Activated effector memory CD4-positive, alpha-beta T cell treated with anti-CD3 and anti-CD28 coated beads, Interleukin-2, amount 50 U/mL, for 16 hours (primary cell): ENCODE results near the gene FNIP2.
"Not testable (repeated sequence)": the region's sequence is repeated elsewhere in the genome, so short reads cannot be mapped to it uniquely, and the experiment has no call there.

Experiments used
- DNase-seq: peaks from one replicate; pipeline ENCODE4 v3.0.0-alpha.2; 2020

Gene FNIP2

DNA sequence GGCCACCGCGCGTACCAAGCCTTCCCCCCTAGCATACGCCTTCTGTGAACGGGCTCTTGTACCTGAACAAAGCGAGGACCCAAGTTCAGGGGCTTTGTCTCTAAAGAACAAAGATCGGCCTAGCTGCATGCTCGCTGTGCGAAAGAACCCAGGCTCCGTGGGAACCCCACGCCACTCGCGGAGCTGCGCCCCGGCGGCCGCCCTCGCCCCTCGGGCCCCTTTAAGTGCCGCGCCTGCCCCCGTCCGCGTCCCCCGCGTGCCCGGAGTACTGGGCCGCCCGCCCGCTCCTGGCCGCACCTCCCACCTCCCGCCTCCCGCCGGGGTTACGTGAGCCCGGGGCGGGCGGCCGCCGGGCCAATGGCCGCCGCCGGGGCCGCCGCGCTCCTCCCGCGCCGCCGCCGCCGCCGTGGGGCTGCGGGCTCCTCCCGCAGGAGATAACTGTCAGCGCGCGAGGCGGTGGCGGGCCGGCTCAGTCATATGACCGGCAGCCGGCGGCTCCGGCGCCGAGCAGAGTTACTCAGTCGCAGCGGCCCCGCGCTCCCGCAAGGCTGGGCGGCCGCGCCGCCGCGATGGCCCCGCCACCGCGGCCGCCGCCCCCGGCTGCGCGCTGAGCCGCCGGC lies at the start of gene FNIP2:
FNIP2 (plus strand) TSS at position 472 of the 620 bp plus-strand sequence. CDS start 187 bp downstream, outside the sequence.
- peak; percentile 90 for DNase-seq

DNA sequence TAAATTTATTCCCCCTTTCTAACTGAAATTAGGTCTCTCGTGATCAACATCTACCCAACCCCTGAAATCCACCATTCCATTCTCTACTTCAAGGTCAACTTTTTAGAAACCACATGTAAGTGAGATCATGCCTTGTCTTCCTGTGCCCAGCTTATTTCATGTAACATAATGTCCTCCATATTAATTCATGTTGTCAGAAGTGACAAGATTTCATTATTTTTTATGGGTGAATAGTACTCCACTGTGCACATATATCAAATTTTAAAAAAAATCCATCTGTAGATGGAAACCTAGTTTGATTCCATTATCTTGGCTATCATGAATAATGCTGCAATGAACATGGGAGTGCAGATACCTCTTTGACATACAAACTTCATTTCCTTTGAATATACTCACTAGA lies 47.1 kb upstream of the FNIP2 start:
- no peak for DNase-seq

DNA sequence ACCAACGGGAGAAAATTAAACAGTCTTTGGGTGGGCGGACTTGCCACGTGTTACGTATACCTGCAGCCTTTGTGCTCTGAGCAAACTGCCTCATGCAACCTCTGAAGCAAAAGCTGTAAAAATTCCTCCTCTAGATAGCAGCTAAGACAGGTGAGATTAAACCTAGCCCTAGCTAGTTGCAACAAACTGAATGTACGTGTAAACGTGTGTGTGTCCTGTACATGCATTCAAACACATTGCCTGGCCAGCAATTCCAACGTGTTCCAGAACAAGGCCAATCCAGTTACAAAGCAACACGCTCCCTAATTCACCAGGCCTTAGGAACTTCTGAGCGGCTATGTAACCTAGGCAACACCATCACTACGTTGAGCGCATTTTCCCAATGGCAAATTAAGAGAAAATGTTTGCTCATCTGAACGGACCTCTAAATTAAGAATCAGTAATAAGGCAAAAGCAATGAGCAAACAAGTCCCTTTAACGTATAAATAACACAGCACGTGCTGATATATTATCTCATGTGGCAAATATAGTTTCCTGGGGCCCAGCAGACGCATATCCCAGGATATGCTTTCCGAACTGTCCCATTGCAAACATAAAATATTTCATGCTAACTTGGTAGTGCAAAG lies 46.4 kb upstream of the FNIP2 start:
- no peak for DNase-seq

DNA sequence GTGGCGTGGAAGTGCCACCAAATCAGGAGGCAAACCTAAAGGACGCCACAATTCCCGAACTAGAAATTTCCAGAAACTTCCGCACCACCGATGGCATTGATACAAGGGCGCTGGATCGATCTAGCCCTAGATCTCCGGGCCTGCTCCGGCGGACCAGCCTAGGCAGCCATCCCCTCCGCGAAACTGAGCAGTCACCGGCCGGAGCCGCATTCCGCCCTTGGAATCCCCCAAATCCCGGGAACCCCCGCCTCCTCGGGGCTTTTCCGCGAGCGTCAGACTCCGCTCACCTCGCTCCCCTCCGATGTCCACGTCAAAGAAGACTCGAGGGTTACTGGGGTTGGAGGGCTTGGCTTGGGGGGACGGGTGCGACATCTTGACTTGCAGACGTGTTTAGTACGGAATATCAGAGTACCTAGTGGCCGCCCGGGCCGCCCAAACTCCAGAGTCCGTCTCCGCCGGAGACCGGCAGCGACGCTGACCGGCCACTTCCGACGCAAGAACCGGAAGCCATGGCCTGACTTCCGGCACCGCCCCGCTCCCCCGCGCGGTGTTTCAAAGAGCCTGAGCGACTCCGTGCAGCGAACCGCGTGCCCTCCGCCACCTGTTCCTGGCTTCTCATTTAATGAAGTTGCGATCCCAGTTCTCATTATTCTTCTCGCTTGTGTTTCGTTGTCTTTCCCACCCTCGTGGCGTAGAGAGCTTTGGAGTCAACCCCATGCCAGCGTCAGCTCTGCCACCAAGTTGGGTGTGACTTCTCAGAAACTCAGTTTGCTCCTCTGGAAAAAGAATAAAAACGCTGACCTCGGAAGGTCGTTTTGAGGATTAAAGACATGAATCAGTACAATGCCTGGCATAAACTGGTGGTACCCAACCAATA lies 45.7 kb upstream of the FNIP2 start, which contains the start of gene PPID:
PPID (minus strand) TSS at position 480 of the 877 bp plus-strand sequence; CDS start at position 372, 108 bp downstream.
- peak; percentile 94 for DNase-seq

DNA sequence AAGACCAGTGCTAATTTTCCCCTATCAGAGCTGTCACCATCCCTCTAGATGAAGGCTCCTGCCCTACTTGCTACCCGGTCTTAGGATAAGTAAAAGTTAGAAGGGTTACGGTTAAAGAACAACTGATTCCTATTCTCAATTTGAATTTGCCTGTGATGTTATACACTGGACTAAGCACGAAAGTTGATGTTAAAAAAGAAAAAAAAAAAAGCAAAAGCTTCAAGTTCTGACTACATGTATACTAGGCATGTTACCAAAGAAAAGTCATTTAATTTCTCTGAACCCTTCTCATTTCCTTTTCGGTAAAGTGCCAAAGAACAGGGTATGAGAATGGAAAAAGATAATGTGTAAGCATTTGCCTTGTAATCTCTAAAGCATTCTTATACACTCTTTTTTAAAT lies 44.2 kb upstream of the FNIP2 start:
- no peak for DNase-seq

DNA sequence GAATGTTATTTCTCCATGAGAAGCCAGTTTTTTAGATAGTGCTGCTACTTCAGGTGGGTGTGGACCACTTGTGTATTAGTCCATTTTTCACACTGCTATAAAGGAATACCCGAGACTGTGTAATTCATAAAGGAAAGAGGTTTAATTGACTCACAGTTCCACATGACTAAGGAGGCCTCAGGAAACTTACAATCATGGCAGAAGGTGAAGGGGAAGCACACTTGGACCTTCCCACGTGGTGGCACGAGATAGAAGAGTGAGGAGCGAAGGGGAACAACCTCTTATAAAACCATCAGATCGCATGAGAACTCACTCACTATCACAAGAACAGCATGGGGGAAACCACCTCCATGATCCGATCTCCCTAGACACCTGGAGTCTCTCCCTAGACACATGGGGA lies 42.2 kb upstream of the FNIP2 start:
- no peak for DNase-seq

DNA sequence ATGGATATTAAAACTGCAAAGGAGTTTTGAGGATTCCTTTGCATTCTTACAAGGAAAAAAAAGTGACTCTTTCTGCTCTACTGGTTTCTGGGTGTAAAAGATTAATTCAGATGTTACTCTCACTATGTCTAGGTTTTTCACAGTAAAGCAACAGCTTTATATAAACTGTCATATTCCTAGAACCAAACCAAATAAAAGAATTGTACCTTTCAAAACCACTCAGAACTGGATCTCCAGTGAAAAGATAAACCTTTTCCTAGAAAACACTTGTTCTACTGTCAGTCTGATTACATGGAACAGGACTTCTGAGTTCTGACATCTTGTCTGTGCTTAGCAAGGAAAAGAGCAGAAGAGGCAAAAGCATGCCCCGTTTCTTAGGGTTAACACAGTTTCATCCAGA lies 40.6 kb upstream of the FNIP2 start:
- DNase-seq, result no peak

DNA sequence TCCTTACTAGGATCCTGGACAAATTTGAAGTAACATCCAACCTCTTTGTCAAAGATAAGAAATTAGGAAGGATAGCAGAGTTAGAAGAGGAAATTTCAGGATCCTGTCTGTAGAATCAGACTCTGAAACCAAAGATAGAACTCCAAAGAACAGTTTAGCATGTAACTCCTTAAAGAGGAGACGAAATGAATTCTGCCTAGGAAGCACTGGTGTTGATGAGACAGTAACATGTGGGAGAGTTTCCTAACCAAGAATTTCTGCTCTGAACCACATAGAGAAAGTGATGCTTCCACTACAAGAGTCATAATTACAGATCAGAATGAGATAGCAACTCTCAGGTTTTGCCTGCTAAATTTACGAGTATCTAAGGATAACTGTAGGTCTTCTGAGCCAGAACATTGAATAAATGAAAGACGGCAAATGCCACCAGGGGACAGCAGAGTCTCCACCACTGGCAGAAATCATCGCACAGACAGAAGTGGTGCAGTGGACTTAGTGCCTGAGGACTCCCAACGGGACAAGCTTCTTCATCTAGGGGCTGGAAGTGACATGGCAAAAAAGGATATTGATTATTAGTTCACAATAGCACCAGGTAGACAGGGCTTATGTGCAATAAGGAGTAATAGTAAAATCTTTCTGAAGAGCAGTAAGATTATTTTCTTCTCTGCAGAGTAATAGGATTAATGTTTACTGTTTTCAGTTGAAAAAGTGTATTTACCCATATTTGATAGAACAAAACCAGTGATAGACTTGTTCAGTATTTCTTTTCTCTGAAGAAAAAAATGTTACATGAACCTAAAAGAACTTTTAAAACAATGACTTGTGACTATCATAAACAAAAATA lies 38.9 kb upstream of the FNIP2 start:
- DNase-seq, result peak; percentile 76

DNA sequence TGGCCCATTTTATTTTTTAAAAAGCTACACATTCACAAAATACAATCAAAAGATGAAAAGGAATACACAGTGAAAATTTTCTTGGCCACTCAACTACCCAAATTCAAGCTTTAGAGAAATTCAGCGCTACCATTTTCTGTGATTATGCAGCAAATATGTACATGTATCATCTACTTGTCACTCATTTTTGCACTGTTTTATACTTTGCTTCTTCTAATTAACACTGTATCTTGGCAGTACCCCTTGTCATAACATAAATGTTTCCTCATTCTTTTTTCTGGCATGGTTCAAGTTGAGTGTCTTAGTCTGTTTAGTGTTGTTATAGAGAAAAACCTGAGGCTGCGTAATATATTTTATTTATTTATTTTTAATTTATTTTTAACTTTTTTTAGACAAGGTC lies 30.0 kb upstream of the FNIP2 start:
- DNase-seq, result no peak

DNA sequence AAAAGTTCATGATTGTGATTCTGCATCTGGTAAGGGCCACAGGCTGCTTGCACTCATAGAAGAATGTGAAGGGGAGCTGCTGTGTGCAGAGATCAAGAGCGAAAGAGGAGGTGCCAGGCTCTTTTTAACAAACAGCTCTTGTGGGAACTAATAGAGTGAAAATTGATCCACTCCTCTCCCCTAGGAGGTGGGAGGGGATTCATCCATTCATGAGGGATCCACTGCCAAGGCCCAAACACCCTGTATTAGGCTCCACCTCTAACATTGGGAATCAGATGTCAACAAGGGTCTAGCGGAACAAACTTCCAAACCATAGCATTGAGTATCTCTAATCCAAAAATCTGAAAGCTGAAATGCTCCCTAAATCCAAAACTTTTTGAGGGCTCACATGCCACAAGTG lies 29.2 kb upstream of the FNIP2 start:
- DNase-seq, result no peak

DNA sequence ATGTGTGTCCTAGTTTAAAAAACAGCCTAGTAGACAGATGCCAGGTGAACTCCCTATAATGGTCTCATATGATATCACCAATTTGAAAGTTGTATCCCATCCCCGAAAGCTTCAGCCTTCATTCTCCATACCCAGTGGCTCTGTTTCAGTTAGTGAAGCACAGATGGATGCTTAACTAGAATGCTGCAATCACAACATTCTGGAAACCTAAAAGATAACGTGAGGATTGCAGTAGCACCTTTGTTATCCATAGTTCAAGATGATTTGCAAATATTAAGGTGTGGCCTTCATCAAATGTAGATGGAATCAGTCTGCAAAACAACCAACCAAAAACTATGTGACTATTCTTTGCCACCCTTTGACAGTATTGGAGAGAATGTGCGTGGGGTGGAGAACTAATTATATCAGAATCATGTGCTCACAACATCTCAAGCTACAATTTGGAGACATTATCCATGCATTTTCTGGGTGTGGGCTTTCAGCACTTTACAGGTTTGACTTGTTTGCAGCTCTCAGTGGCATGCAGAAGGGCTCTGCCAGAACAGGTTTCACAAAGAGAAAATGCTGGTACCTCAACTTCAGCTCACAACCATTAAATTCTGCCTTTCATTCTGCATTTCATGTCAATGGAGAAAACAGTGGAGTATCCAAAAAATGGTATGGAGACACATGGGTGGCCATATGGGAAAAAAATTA lies 27.4 kb upstream of the FNIP2 start:
- DNase-seq, result no peak

DNA sequence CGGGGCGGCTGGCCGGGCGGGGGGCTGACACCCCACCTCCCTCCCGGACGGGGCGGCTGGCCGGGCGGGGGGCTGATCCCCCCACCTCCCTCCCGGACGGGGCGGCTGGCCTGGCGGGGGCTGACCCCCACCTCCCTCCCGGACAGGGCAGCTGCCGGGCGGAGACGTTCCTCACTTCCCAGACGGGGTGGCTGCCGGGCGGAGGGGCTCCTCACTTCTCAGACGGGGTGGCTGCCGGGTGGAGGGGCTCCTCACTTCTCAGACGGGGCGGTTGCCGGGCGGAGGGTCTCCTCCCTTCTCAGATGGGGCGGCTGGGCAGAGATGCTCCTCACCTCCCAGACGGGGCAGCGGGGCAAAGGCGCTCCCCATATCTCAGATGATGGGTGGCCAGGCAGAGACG lies 22.3 kb upstream of the FNIP2 start:
- DNase-seq, result not testable (repeated sequence)

DNA sequence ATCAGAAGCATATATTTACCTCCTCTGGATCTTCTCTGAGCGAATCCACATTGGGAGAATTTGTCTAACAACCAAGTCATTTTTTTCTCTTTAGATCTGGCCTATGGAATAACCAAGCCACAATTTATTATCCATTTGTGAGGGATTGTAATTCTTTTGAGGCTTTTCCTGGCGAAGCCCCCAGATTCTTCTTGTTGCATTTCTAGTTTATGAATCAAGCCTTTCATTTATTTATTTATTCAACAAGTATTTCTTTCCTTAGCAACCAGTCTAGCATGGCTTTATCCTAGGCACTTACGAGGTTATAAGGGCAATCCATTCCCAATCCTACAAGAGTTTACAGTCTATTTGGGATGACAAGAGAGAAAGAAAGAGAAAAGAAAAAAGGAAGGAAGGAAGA lies 18.4 kb upstream of the FNIP2 start:
- no peak for DNase-seq

DNA sequence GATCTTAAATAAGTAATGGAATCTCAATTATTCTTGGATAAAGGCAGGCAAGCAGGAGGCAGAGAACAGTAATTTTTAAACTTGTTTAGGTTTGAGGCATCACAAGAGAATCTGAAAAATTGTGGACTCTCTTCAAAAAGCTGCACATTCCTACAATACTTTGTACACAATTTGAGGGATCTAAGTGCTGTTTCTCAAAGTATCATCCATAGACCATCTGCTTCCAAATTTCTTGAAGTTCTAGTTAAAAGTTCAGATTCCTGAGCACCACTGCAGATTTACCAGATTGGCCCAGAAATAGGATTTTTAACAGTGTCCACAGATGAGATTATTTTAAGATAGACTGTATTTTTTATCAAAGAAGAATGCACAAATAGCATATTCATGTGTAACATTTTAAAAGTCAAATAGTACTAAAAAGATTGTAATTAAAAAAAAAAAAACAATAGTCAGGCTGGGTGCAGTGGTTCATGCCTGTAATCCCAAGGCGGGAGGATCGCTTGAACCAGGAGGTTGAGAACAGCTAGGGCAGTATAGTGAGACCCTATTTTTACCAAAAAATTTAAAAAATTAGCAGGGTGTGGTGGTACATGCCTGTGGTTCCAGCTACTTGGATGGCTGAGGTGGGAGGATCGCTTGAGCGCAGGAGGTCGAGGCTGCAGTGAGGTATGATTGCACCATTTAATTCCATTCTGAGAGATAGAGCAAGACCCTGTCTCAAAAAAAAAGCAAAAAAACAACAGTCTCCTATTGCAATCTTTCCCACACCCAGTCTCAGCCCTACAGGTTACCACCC lies 14.2 kb upstream of the FNIP2 start:
- no peak for DNase-seq

DNA sequence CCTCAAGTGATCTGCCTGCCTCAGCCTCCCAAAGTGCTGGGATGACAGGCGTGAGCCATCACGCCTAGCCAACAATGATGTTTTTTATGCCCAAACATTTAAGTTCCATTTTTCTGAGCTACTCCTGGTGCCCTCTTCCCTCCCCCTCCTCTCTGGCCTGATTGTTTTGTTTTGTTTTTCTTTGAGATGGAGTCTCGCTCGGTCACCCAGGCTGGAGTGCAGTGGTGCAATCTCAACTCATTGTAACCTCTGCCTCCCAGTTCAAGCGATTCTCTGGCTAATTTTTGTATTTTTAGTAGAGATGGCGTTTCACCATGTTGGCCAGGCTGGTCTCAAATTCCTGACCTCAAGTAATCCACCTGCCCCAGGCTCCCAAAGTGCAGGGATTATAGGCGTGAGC lies 13.0 kb upstream of the FNIP2 start:
- not testable (repeated sequence) for DNase-seq

DNA sequence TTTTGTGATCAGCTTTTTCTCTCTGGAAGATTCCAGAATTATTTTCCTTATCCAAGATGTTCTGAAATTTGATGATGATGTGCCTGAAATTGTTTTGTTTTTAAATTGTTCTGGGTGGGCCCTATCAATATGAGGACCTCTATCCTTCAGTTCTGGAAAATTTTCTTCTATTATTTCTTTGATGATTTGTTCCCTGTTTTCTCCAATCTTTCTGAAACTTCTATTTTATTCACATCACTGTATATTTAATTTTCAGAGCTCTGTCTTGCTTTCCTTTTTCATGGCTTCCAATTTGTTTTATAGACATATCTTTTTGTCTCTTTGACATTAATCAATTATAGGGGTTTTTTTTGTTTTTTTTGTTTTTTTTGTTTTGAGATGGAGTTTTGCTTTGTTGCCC lies 12.2 kb upstream of the FNIP2 start:
- no peak for DNase-seq

DNA sequence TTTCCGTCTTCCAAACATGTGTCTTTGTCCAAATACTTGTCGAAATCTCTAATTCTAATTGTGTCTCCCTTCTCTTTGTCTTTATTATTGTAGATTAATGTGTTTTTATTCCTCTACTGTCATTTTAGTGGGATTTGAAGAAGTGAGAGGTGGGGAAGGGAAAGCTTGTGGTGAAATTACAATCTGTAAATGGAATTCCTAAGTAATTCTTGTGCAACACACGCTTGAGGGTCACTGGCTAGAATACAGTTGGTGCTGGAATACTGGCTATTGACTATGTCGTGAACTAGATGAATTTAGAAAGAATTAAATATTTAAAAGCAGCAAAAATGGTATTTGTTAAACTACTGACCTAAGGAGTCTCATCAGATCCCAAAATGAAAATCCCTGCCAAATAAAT lies 10.7 kb upstream of the FNIP2 start:
- DNase-seq, result no peak

DNA sequence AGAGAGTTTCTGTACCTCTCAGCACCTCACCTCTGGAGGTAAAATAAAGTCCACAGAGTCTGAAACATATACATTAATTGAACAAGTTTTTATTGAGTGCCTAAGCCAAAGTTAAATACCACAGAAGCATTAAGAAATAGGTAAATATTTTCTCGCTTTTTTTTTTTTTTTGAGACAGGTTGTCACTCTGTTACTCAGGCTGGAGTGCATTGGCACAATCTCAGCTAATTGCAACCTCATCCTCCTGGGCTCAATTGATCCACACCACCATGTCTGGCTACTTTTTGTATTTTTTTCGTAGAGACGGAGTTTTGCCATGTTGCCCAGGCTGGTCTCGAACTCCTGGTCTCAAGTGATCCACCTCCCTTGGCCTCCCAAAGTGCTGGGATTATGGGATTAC lies 10.1 kb upstream of the FNIP2 start:
- DNase-seq, result no peak

DNA sequence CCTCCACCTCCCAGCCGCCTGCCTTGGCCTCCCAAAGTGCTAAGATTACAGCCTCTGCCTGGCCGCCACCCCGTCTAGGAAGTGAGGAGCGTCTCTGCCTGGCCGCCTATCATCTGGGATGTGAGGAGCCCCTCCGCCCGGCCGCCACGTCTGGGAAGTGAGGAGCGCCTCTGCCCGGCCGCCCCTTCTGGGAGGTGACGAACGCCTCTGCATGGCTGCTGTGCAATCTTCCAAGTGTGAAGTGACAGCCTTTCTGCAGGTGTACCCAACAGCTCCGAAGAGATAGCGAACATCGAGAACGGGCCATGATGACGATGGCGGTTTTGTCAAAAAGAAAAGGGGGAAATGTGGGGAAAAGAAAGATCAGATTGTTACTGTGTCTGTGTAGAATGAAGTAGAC lies 9.3 kb upstream of the FNIP2 start:
- not testable (repeated sequence) for DNase-seq

DNA sequence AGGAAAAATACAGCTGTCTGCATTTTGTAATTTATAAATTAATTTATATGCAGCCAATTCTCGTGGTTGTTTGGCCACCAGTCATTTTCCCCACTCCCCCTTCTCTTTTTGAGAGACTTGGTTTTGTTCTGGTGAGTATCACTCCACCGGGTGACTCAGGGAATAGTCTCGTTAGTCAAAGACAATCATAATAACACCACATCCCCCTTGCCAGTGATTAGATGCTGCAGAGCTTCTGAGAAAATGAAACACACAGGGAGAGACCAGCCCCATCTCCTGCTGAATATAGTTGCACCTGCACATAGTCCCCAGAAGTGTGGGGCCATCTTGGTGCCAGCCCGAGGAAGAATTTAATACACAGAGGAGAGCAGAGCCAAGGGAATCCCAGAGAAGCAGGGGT lies 8.0 kb upstream of the FNIP2 start:
- DNase-seq, result no peak

DNA sequence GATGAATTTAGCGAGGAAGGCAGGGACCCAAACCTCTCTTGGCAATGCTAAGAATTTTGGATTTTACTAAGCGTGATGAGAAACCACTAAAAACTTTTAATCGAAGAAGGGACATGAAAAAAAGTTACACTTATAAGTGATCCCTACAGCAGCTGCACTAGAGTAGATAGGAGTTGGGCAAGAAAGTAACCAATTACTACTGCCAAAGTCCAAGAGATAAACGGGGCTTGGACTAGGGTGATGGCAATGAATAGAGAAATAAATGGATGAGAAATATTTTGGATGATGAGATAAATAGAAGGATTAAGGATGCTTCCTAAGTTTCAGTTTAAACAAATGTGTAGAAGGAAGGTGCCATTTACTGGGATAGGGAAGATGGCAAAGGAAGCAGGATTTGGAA lies 6.3 kb upstream of the FNIP2 start:
- DNase-seq, result no peak

DNA sequence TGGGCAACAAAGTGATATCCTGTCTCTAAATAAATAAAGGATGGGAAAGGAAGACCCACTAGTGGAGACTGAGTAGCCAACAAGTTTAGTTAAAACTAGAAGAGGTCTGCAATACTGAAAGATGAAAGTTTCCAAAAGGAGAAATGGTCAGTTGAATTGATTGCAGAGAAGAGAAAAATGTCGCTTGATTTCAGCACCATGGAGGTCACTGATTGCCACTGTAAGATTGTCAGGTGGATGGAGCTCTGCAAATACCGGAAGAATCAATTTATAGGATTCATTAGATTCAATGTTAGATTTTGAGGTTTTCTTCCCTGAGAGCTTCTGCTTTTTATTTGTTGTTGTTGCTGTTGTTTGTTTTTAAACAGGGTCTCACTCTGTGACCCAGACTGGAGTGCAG lies 5.4 kb upstream of the FNIP2 start:
- no peak for DNase-seq
